ENCODE data around the gene ABCG8. TPM values are rescaled to one million over a fixed set of nuclear protein-coding genes. Genes with fewer than 3 reads are reported as not detected.

ABCG8 gene
- total and polyA plus RNA-seq, 12 donors, result 0.15 to 1.4 TPM; not detected in 10

DNA sequence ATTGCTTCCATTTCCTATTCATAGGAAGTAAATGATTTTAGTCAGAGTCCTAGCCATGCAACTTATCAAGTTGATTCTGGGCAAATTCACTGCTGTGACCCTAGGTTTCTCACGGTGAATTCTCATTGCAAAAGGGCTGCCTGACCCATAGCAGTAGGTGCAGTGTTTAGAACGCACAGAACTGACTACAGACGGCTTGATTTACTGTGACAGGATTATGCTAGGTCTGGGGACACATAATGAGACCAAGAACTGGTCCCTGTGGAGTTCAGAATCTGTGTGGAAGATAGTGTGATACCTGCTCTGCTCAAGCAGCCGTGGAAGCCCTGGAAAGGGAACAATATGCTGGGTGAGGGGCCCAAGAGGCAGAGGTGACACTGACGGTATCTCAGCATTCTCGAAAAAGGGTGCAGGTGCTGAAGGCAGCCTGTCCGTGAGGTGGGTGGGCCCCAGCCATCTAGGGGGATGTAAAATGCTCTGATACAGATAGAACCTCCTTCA is 46.4 kb downstream of the ABCG8 start:
- no peak for ATAC-seq
- DNase-seq, result no peak
- H3K4me1 ChIP-seq, result no peaks in the 10 kb centered on the region
- 88 to 89% methylated on average over 7 of the region's 7 CpGs for WGBS, 2 donors
- H3K27me3 ChIP-seq, result no peaks in the 10 kb centered on the region
- intact Hi-C loops (cut with DNase I), result loop anchor here in 1 of 10 donors (10.0 kb wide), 1 partner anchor 270 kb away; no protein-coding TSS in a partner anchor
- H3K36me3 ChIP-seq, result peaks cover 0 to 53% (median 26%) of the 10 kb centered on the region in 9 donors
- no peak overlapping the region for H3K27ac ChIP-seq
- no peak overlapping the region for H3K4me3 ChIP-seq
- no peaks in the 10 kb centered on the region for H3K9me3 ChIP-seq
- TF ChIP-seq, protein P1, sequence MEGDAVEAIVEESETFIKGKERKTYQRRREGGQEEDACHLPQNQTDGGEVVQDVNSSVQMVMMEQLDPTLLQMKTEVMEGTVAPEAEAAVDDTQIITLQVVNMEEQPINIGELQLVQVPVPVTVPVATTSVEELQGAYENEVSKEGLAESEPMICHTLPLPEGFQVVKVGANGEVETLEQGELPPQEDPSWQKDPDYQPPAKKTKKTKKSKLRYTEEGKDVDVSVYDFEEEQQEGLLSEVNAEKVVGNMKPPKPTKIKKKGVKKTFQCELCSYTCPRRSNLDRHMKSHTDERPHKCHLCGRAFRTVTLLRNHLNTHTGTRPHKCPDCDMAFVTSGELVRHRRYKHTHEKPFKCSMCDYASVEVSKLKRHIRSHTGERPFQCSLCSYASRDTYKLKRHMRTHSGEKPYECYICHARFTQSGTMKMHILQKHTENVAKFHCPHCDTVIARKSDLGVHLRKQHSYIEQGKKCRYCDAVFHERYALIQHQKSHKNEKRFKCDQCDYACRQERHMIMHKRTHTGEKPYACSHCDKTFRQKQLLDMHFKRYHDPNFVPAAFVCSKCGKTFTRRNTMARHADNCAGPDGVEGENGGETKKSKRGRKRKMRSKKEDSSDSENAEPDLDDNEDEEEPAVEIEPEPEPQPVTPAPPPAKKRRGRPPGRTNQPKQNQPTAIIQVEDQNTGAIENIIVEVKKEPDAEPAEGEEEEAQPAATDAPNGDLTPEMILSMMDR (IDR thresholded peaks at IDR 0.05), result no peak

DNA sequence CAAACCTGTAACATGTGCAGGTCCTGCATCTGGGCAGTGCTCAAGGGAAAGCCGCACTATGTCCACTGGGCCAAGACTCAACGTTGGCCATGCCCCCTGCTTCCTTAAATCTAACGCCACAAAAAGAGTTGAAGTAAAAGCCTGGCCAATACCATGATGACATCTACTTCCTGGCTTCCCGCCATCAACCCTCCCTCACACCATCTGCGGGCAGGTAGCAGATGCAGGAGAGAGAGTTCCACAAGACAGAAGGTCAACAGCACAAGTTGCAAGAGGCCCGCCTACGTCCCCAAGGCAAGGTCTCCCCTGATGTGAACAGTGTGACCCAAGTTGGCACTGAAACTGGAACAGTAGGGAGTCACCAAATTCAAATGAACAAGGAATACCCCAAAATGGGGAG is 48.4 kb downstream of the ABCG8 start:
- 86 to 94% methylated on average over 7 of the region's 7 CpGs for WGBS, 2 donors
- Histone ChIP-seq H3K9me3 (no peaks in the 10 kb centered on the region), H3K4me1 (no peaks in the 10 kb centered on the region), H3K4me3 (no peak overlapping the region), H3K27ac (no peak overlapping the region), H3K27me3 (no peaks in the 10 kb centered on the region), H3K36me3 (peaks cover 0 to 73% (median 34%) of the 10 kb centered on the region in 9 donors)
- intact Hi-C loops (cut with DNase I), result loop anchor here in 1 of 10 donors (10.0 kb wide), 1 partner anchor 272 kb away; no protein-coding TSS in a partner anchor
- ATAC-seq (no peak), DNase-seq (no peak)
- TF ChIP-seq, protein P1 (IDR thresholded peaks at IDR 0.05), result no peak

DNA sequence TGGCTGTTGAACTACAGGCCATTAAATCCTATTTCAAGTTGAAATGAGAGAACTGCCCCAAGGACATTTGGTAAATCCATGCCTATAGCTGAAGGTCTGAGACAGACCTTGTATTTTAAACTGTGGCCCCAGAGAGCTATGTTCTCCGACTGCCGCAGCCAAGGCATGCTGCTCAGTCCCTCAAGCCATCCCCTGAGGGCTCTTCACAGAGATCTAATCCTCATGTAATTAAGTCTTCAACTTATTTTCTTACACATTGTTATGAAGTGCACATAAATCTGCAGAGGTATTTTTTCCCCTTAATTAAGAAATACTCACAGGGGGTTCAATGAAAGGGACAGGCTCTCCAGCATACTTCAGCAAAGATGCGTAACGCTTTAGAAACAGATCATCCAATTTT is 50.6 kb downstream of the ABCG8 start:
- Histone ChIP-seq H3K4me1 (no peaks in the 10 kb centered on the region), H3K4me3 (no peak overlapping the region), H3K27me3 (no peaks in the 10 kb centered on the region), H3K36me3 (peaks cover 0 to 95% (median 49%) of the 10 kb centered on the region in 9 donors), H3K27ac (no peak overlapping the region), H3K9me3 (no peaks in the 10 kb centered on the region)
- intact Hi-C loops (cut with DNase I), result loop anchor here in 1 of 10 donors (10.0 kb wide), 1 partner anchor 275 kb away; no protein-coding TSS in a partner anchor
- TF ChIP-seq, protein P1 (IDR thresholded peaks at IDR 0.05), result no peak
- 97 to 98% methylated on average over 4 of the region's 4 CpGs for WGBS, 2 donors
- no peak for ATAC-seq
- no peak for DNase-seq

GRCh38 chr2:43890855-43891254 is 52.1 kb downstream of the ABCG8 start:
- DNase-seq (no peak), ATAC-seq (no peak)
- Histone ChIP-seq H3K36me3 (peaks cover 0 to 100% (median 49%) of the 10 kb centered on the region in 9 donors), H3K27ac (no peak overlapping the region), H3K9me3 (no peaks in the 10 kb centered on the region), H3K4me3 (no peak overlapping the region), H3K27me3 (no peaks in the 10 kb centered on the region), H3K4me1 (no peaks in the 10 kb centered on the region)
- WGBS, 2 donors, result 85 to 88% methylated on average over 4 of the region's 4 CpGs
- intact Hi-C loops (cut with DNase I), result no loop called here
- TF ChIP-seq, protein P1 (IDR thresholded peaks at IDR 0.05), result no peak
